CD4-positive, alpha-beta T cell treated with Interleukin-17A for 4 hours (primary cell): ENCODE data around the gene TEDDM1.
"Not testable (repeated sequence)": the region's sequence is repeated elsewhere in the genome, so short reads cannot be mapped to it uniquely, and the experiment has no call there.

ENCODE experiments used
- DNase-seq: peaks from one replicate; pipeline ENCODE4 v3.0.0-alpha.2; 2020; ENCODE audit warnings: mixed read lengths

The TEDDM1 gene

DNA sequence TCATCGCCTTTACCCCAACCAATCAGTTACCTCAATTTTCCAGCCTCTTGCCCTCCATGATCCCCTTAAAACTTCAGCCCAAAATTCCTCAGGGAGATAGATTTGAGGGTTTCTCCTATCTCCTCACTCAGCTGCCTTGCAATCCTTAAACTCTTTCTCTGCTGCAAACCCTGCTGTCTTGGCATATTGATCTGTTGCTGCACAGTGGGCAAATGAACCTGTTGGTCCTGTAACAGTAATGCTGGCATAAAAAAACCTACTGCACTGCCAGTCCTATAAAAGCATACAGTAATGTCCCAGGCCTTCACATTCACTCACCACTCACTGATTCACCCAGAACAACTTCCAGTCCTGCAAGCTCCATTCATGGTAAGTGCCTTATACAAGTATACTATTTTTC lies 5.1 kb upstream of the TEDDM1 start:
- no peak for DNase-seq

DNA sequence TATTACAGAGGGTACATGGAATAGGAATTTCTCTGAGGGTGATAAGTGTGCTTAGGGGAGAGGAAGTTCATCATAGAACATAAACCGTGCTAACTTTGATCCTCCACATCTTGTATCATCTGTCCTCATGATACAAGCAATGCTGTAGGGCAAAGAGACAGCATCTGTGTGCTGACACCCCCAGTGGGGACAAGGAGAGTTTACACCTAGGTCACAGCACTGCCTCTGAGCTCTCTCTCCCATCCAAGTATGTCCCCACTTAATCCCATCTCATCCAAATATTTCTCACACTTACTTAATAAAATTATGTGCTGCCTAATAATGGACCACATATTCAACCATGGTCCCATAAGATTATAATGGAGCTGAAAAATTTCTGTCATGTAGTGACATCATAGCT lies 4.3 kb upstream of the TEDDM1 start:
- DNase-seq, result no peak

DNA sequence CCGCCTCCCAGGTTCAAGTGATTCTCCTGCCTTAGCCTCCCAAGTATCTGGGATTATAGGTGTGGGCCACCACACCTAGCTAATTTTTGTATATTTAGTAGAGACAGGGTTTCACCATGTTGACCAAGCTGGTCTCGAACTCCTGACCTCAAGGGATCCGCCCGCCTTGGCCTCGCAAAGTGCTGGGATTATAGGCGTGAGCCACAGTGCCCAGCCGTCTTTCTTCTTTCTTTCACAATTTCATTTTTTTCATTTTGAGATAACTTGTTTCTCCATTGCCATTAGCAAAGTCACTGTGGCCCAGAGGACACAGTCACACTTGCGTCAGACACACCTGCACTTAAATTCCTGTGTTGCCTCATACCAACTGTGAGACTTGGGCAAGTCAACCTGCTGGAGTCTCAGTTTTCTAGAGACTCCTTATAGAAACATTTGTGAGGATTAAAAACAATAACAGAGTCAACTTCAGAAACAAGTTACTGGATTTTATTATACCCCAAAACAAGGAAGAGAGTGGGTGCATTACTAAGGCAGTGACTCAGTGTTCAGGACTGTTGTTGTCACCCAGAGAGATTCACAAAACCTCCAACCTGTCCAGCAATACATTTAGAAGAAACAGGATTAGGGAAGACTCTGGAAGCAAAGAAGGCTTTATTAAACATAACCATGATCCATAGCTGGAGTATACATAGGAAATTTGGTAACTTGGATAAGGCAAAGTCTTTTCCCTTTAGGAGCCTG lies 2.6 kb downstream of the TEDDM1 start:
- DNase-seq, result no peak

DNA sequence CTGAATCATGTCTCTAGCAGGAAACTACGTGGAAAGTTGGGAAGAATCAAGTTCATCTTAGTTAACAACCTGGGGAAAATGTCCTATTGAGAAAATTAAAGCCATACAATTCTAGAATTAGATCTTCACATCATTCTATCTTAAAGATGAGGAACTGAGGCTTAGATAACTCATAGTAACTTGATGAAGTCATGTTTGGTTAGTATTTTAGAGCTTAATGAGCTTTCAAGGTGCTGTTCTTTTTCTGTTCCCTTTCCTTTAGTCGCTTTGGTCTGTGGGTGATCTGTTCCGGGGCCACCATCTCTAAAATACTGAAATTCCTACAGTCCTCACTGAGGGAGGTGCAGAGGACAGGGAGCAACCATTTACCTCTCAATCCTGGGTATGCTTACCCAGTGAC lies 4.6 kb downstream of the TEDDM1 start:
- DNase-seq, result no peak

DNA sequence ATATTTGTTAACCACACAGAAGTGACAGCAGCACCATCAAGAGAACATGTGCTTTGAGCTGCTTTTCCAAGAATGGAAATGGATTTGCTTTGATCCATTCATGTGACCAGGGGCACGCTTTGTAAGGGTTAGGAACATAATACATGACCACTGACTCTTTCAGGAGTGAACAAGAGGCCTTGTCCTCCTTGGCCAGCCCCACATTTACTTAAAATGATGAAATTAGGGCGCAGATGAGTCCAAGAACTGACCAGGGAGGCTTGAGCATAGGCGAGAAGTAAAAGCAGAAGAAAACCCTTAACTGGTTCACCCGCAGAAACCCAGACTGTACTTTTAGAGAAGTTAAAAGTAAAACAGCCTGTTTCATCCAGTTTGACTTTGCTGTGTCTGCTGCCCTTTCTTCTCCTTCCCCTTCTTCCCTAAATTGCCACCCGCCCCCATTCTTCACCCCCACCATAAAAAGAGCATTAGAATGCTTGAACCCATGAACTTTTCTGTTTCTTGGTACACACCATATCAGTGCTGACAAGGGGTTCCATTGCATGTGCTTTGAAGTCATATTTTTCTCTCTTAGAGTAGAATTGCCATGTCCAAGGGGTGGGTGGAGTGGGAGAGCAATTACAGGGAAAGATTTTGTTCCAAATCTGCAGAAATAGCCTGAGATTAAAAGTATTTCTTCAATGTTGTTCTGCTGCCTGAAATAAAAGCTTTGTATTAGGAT lies 6.3 kb downstream of the TEDDM1 start:
- DNase-seq, result no peak

DNA sequence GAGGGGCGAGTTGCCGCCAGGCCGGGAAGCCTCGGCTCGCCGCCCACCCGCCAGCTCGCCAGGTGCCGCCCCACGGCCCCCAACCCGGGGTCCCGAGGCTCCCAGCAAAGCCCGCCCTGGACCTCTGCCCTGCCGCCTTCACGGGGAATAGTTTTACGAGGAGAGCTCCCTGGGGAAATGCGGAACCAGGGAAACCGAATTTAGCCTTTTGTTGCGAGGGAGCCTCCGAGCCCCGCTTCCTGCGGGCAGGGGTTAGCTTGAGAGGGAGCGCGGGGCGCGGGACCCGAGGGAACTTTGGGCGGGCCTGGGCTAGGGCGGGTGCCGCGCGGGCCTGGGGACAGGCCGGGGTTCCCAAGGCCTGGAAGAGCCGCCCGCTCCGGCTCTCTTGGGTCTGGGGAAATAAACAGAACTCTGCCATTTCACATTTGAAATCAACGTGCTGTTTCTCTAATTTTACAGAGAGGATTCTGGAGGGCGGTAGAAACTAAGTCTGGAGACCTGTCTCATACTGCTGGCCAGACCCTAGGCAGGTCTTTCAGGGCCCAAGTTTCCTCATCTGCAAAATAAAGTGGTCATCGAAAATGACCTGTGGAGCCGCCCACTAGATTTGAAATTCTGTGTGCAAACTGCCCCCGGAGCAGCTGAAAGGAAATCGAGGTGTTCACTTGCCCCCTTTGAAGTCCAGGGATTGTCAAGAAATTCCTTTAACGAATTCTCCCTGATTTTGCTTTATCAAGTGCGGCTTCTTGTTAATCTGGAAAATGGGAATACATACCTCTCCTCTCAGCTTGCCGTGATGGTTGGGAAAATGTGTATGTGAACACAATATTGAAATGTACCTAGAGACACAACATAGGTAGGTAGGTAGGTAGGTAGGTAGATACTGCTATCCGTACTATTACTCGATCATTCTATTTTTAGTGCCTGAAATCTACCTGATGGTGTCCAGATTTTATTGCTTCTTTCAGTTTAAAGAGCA lies 8.1 kb downstream of the TEDDM1 start:
- DNase-seq, result peak; percentile 43

DNA sequence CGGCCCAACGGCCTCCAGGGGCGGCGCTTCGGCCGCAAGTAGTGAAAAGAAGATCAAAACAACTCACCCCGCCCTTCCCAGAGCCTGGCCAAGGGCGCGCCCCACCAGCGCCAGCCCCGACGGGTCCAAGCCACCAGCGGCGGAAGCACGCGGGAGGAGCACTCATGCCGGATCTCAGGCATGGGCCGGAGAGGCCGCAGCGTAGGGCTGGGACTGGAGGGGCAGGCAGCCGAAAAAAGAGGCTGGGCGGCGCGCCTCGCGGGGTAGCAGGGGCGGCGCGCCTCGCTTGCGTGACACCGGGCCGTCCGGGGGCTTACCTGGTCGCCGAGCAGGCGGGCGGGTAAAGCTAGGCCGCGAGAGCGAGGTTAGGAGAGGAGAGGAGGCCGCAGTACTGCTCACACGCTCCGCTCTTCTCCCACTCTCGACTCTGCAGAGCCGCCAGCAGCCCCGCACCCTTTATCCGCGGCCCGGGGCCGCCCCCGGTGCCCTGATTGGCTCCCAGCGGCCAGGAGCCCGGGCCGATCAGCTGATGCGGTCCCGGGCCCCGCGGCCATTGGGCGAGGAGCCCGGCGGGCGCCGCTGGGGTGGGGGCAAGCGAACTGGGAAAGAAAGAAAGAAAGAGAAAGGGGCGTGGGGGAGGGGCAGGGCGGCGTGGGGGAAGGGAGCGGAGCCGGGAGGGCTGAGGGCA lies 9.0 kb downstream of the TEDDM1 start, which contains the start of gene GLUL:
GLUL (minus strand) TSS at position 429 of the 688 bp plus-strand sequence. CDS start 3,053 bp downstream, outside the sequence.
- peak; percentile 81 for DNase-seq

DNA sequence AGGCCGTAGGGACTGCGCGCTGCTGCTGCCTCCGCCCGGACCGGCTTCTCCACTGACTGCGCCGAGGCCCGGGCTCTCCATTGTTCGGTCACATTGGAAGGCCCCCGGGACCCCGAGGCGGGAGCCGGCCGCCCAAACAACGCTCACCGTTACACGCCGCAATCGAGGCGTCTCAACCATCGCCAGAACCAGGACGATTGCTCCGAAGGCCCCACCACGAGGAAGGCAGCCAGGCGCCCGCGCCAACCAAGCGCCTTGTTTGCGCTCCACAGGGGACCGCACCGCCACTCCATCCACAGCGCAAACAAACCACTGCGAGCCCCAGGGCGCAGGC lies 9.5 kb downstream of the TEDDM1 start:
- no peak for DNase-seq

DNA sequence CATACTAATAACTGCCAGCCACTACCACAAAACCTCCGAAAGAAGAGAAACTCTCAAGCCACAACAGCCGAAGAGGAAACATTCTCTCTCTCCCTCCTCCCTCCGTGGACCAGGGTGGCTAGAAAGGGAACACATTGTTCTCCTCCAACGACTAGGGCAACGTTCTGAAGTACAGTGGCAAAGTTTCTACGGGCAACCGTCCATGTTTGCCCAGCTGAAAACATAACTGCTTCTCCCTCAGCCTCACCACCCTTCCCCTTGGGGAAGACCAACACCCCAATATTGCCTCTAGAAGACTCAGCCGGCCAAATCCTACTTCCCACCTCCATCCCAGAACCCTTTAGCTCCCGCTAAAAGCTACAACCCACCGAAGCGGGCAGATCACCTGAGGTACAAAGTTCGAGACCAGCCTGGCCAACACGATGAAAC lies 10.8 kb downstream of the TEDDM1 start:
- peak; percentile 11 for DNase-seq

DNA sequence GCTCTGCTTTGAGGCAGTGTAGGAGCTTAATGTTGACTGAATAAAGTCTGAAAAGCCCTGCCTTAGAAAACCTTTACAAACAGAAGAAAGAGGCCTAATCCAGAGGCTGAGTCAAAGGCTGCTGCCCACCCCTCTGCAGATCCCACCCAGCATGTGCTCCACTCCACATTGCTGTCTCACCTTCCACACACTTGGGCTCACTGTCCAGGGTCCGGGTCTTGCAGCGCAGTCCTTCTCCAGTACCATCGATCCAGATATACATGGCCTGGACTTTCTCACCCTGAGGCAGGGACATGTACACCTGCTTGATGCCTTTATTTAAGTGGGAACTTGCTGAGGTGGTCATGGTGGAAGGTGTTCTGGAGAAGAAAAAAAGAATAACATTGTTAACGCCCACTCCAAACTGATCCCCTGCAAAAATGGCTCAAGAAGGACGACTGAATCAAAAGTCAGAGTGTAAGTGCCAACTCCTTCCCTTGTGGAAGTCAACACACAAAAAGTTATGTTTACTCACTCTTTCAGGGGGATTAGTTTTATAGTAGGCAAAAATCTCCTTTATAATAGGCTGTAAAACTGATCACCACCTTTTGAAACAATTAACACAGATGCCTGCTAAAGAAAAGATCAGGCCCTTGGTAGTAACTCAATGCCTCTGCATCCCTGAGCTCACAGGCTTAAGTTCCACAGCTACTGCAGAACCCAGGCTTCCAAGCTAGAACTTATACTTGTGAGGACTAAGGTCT lies 11.9 kb downstream of the TEDDM1 start:
- no peak for DNase-seq

DNA sequence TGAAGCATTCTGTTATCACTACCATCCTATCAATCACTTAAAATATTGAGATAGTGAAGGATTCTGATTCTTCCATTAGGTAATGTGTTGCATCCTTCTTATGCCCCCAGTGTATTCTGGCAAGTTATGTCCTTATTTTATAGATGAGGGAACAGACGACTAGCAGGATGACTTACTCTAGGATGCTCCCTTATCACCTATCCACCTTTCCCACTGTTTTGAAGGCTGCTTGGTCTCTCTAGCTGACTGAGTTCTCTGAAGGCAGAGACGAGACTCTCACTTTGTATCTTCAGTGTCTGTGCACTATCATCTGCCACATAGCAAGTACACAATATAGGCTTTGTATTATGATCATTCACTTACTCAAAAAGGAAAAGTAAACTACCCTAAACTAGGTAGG lies 12.9 kb downstream of the TEDDM1 start:
- no peak for DNase-seq

DNA sequence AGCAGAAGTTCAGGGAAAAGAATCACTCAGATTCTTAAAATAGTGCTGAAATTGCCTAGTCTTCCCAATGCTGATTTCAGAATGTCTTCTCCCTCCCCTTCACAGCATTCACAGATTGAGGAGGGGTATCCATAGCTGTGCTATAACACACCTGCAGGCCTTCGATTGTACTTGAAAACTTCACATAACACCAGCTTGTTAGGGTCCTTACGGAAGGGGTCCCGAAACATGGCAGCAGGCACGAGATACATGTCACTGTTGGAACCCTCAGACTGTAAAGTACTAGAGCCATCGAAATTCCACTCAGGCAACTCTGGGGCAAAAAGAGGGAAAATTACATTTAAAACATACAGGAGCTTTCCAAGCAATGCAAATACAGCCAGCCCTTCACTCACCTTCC lies 13.5 kb downstream of the TEDDM1 start:
- no peak for DNase-seq

DNA sequence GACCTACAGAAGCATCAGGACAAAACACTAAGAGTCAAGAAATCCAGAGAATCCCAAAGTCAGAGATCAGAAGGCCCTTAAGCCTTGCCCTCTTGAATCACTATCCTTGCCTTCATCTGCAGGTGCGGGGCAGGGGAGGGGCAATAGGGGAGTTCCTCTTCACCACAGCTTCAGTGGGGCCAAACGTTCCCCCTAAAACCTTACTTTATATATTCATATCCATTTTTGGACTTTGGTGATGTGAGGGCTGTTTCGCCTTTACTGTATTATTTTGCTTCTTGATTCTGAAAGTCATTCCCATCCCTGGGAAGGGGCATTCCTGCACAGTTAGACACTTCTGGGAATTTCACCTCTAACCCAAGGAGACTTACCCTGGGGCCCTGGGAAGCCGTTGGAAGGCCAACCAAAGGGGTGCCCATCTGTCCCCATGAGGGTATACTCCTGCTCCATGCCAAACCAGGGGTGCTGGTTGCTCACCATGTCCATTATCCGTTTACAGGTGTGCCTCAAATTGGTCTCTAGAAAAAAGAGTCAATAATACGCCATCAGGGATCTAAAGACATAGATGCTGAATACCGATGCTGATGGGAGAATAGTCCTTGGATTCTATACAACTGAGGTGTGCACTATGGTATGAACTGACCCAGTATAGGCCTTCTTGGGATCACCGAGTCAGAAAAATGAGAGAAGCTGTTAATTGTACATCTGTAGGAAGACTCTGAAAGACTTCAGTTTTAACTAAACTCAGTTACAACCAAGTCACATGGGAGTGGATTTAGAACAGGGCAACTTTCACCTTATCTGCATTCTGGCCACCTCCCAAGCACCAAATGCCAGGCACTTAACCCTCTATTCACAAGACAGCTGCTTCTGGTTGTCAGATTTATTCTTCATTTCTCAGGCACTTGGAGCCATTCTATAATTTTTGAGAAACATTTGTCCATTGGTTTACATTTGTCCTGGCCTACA lies 14.3 kb downstream of the TEDDM1 start:
- DNase-seq, result no peak

DNA sequence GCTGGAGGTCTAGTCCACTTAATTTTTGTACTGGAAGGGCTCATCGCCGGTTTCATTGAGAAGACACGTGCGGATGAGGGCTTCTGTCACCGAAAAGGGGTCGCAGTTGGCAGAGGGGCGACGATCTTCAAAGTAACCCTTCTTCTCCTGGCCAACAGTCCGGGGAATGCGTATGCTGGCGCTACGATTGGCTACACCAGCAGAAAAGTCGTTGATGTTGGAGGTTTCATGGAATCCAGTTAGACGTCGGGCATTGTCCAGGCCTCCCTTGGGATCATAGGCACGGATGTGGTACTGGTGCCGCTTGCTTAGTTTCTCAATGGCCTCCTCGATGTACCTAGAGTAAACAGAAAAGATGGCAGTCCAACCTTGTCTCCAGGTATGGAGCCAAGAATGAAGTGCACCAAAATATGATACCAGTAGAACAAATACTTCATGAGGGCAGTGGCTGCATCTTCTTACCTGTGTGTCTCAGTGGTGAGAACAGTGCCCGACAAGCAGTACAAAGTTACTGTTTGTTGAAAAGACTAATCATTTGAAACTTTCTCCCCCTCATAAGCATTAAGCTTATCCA lies 16.0 kb downstream of the TEDDM1 start:
- DNase-seq, result no peak

DNA sequence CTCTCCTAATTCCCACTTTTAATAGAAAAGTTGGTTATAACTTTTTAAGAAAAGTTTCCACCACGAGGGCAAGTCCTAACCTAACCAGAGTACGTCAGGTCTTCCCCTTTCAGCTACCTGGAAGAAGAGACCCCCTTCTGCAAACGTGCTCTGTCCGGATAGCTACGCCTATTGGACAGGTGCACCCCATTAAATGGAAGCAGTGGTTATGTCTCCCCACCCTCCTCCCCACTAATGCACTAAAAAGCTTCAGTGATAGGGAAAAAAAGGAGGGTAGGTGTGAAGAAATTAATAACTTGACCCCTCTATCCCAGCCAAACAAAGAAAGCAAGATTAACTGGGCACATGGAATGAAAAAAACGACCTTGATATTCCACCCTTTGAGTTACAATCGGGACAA lies 16.5 kb downstream of the TEDDM1 start:
- DNase-seq, result no peak

DNA sequence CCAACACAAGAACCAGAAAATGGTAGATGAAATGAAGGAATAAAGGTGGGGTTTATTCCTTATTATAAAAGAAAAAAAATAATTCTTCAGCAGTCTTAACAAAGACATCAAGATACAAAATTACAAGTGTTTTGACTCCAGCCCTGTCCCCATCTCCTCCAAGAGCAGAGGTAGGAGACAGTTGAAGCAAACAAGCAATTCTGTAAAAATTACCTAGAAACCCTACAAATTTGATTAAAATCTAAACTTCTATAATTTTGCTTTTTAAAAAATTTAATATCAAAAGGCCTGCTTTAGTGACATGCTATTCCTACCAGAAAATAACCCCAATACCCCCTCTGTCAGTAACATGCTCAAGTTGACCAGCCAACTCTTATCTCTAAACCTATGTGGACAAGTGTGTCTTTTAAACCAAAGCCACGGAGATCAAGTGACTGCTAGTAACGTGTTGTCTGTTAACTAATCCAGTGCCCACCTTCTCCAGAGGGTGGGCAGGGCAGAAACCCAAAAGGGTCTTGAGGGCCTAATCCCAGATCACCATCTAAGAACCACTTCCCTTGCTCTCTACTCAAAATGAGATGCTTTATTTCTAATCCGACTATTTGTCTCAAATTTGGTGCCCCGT lies 17.3 kb downstream of the TEDDM1 start:
- no peak for DNase-seq

DNA sequence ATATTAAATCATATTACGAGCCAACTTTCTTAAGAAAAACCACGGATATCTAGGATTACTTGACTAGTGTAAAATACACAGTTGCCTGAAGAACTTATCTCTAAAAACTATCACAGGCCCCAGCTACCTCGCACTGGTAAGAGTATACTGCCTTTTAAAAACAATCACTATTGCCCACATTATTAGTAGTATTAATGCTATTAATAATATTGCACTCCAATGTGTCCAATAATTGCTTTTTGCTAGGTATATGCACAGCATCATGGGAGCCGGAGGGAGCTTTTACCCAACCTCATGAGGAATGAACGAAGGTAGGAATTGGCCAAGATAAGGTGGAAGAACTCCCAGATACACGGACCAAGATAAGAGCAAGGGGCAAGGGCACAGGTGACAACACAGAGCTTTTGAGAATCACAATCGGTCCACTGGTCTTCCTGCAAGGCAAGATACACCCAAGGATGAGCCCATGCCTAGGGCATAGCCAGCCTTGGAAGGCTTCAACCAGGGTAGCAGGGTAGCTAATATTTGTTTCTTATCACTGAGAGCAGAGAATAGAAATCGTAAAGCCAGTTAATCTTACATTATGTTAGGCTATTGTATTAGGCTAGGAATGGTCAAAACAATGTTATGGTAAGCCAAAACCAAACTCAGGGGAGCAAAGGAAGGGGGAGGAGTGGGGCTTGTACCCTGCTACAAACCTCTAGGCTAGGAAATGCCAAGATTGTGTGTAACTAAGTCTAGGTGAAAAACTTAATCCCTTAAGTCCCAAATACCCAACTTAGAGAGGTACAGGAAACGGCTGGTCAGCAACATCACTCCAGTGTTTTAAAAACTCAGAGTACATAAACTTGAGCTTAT lies 18.3 kb downstream of the TEDDM1 start:
- DNase-seq, result no peak

DNA sequence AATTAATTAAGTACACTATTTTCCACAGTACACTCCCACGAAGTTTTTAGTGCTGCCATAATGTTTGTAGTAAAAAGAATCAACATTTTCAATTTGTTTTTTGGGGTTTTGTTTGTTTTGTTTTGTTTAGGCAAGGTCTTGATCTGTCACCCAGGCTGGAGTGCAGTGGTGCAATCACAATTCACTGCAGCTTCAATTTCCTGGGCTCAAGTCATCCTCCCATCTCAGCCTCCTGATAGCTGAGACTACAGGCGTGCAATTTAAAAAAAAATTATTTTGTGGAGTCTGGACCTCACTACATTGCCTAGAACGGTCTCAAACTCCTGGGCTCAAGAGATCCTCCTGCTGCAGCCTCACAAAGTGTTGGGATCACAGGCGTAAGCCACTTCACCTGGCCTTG lies 20.3 kb downstream of the TEDDM1 start:
- DNase-seq, result no peak

DNA sequence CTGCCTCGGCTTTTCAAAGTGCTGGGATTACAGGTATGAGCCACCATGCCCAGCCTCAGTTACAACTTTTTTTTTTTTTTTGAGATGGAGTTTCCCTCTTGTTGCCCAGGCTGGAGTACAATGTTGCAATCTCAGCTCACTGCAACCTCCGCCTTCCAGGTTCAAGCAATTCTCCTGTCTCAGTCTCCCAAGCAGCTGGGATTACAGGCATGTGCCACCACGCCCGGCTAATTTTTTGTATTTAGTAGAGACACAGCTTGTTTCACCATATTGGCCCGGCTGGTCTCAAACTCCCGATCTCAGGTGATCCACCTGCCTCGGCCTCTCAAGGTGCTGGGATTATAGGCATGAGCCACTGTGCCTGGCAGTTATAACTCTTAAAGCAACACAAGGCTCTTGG lies 20.7 kb downstream of the TEDDM1 start:
- not testable (repeated sequence) for DNase-seq
